Pancreas (tissue), 10 donors: Measurements from ENCODE around the gene BFSP1. TPM values are rescaled to one million over a fixed set of nuclear protein-coding genes. Genes with fewer than 3 reads are reported as not detected.

Source experiments
- ATAC-seq, 4 donors: fragments of 200-7000 bp; cut with Tn5 transposase; one replicate each; pipeline versions ENCODE4 v1.8.0 to v1.9.1; 2020; ENCODE audit warnings: mild to moderate bottlenecking in 4 of 4, moderate library complexity in 4 of 4
- DNase-seq, 6 donors: peaks; one replicate each; pipeline ENCODE4 v3.0.0-alpha.2; 2020
- FAIRE-seq: peaks from 2 replicates; lab custom pipeline; 2012; peaks lifted over from hg19 to GRCh38; lab: Jason Lieb, UNC
- H3K27ac ChIP-seq, 4 donors: fragments of 200-600 bp; sonication (generic); 1 replicate in 3 of 4; 2 replicates in 1 of 4; pipeline versions ENCODE4 v1.5.0 to v1.8.0; 2020
- H3K27me3 ChIP-seq, 4 donors: fragments of 200-600 bp; one replicate each; pipeline ENCODE4 v1.8.0; 2021
- H3K36me3 ChIP-seq, 3 donors: fragments of 200-600 bp; sonication (generic) in 1 of 3; one replicate each; pipeline versions ENCODE4 v1.5.0 to v1.8.0; 2020 to 2021
- H3K4me1 ChIP-seq, 3 donors: fragments of 200-600 bp; one replicate each; pipeline ENCODE4 v1.8.0; 2021
- H3K4me3 ChIP-seq, 4 donors: fragments of 200-600 bp; sonication (generic) in 2 of 4; one replicate each; pipeline versions ENCODE4 v1.5.0 to v1.8.0; 2020 to 2021
- H3K9me3 ChIP-seq, 4 donors: fragments of 200-600 bp; one replicate each; pipeline ENCODE4 v1.8.0; 2021
- CTCF ChIP-seq, 4 donors: fragments of 200-600 bp; sonication (generic) in 3 of 4; IDR thresholded peaks; one replicate each; pipeline versions ENCODE4 v1.5.0 to v1.8.0; 2021; ENCODE audit warnings: antibody characterized with exemption in 4 of 4
- WGBS, 2 donors: extraction: QIAGEN DNeasy Blood & Tissue Kit; methylation state at CpG; one replicate each; pipeline ENCODE4 v1.1.7; 2013; 5-methylcytosine and 5-hydroxymethylcytosine counted together
- intact Hi-C, 3 donors: fragments of 100-400 bp; cut with DNase I; formaldehyde crosslinking; loops; one replicate each; pipeline versions ENCODE4 v1.11.1 to v1.14.2; 2022
- polyA plus RNA-seq, 2 donors: library from polyadenylated mRNA; stranded (reverse); fragments of 200-250 nt; gene quantifications; one replicate each; pipeline ENCODE4 v1.2.3, GENCODE V29; 2013
- total RNA-seq, 6 donors: library from RNA; stranded (reverse); fragmentation: NEBNext Ultra II Directional in 4 of 6; extraction: Animal tissue kit (Norgen Biotek cat#: 25700) in 4 of 6; gene quantifications; one replicate each; pipeline versions ENCODE4 v1.2.1 to v1.2.4, GENCODE V29; 2021 to 2023
- donor health status: healthy with polysubstance abuse.
- donor health status: DM: no; HTN: no; CAD: no; lungs with moderate emphysema.
- donor health status: DM: no; HTN: no; CAD: no.
- donor health status: control.
- donor health status: control.
- donor health status: Bipolar disorder and iron deficiency.
- donor health status: DM: yes; HTN: yes; CAD: no.
- donor health status: DM: no; HTN: no; CAD: no.
- donor health status: DM: no; HTN: no; CAD: no.
- donor health status: DM: yes; HTN: yes; CAD: no.

The BFSP1 gene
- total and polyA plus RNA-seq, 8 donors: 0.81 to 2.0 (median 1.4) TPM

- H3K9me3 ChIP-seq: no peaks in the 10 kb centered on the region
- intact Hi-C loops: no loop called here
- ATAC-seq (no peak), DNase-seq (no peak), FAIRE-seq (no peak)
- no peak overlapping the region for H3K4me3 ChIP-seq
- H3K36me3 ChIP-seq: no peaks in the 10 kb centered on the region
- H3K4me1 ChIP-seq: peaks cover 0 to 8% (median 6%) of the 10 kb centered on the region in 3 donors
- H3K27me3 ChIP-seq: no peaks in the 10 kb centered on the region
- 52 to 72% methylated on average over 4 of the region's 4 CpGs for WGBS, 2 donors
- no peak for TF ChIP-seq CTCF (IDR thresholded peaks at IDR 0.05)
- H3K27ac ChIP-seq: no peak overlapping the region
Observed at GRCh38 chr20:17565169-17565845, 34.1 kb upstream of the BFSP1 start.

GRCh38 chr20:17562804-17563305, 31.7 kb upstream of the BFSP1 start:
- Histone ChIP-seq H3K27me3 (no peaks in the 10 kb centered on the region), H3K27ac (peak overlapping the region in 2 of 4 donors; percentile 26 to 50)

GRCh38 chr20:17560344-17561074, 29.3 kb upstream of the BFSP1 start:
- no peak overlapping the region for H3K27ac ChIP-seq
- peaks cover 17 to 27% (median 19%) of the 10 kb centered on the region in 3 donors for H3K4me1 ChIP-seq
- no peak overlapping the region for H3K4me3 ChIP-seq
- 79% methylated on average over 5 of the region's 5 CpGs for WGBS, 2 donors
- FAIRE-seq (no peak), ATAC-seq (no peak), DNase-seq (no peak)
- no peak for TF ChIP-seq CTCF (IDR thresholded peaks at IDR 0.05)
- no peaks in the 10 kb centered on the region for H3K9me3 ChIP-seq
- intact Hi-C loops: no loop called here
- H3K36me3 ChIP-seq: no peaks in the 10 kb centered on the region
- H3K27me3 ChIP-seq: no peaks in the 10 kb centered on the region

More at GRCh38 chr20:17562804-17563305, 31.7 kb upstream of the BFSP1 start:
- H3K4me3 ChIP-seq: no peak overlapping the region
- no peak for TF ChIP-seq CTCF (IDR thresholded peaks at IDR 0.05)
- 60 to 68% methylated on average over 2 of the region's 2 CpGs for WGBS, 2 donors
- FAIRE-seq: no peak
- no peak for DNase-seq
- no peaks in the 10 kb centered on the region for H3K9me3 ChIP-seq
- ATAC-seq: peak in 1 of 4 donors; percentile 33
- intact Hi-C loops: no loop called here
- peaks cover 12 to 15% (median 12%) of the 10 kb centered on the region in 3 donors for H3K4me1 ChIP-seq
- no peaks in the 10 kb centered on the region for H3K36me3 ChIP-seq

- DNase-seq (no peak), FAIRE-seq (no peak), ATAC-seq (no peak)
- Histone ChIP-seq H3K4me1 (peaks cover 17 to 27% (median 19%) of the 10 kb centered on the region in 3 donors), H3K36me3 (no peaks in the 10 kb centered on the region), H3K9me3 (no peaks in the 10 kb centered on the region), H3K27me3 (no peaks in the 10 kb centered on the region), H3K27ac (peak overlapping the region; percentile 81 to 92 (median 88)), H3K4me3 (no peak overlapping the region)
- intact Hi-C loops: no loop called here
- 89 to 95% methylated on average over 6 of the region's 6 CpGs for WGBS, 2 donors
- TF ChIP-seq CTCF (IDR thresholded peaks at IDR 0.05): no peak
Observed at GRCh38 chr20:17559338-17559737, 28.2 kb upstream of the BFSP1 start.
